Measurements from ENCODE around the gene TENT4B.
"Not testable (repeated sequence)": the region's sequence is repeated elsewhere in the genome, so short reads cannot be mapped to it uniquely, and the experiment has no call there.

TENT4B gene

DNA sequence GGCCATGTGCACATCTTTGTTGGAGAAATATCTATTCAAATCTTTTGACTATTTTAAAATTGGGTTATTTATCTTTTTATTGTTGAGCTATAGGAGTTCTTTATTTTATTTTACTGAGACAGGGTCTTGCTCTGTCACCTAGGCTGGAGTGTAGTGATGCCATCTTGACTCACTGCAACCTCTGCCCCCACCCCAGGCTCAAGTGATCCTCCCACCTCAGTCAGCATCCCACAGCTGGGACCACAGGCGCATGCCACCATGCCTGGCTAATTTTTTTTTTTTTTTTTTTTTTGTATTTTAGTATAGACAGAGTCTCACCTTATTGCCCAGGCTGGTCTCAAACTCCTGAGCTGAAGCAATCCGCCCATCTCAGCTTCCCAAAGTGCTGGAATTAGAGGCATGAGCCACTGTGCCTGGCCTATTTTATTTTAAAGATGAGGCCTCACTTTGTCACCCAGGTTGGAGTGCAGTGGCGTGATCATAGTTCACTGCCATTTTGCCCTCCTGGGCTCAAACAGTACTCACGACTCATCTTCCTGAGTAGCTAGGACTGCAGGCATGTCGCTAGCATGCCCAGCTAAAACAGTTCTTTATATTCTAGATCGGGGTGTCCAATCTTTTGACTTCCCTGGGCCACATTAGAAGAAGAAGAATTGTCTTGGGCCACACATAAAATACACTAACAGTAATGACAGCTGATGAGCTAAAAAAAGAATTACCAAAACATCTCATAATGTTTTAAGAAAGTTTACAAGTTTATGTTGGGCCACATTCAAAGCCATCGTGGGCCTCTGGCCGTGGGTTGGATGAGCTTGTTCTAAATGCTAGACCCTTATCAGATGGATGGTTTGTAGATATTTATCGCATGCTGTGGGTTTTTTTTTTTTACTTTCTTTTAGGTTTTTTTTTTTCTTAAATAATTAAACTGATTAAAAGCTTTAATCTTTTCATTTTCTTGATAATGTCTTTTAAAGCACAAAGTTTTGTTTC, 13.7 kb downstream of the TENT4B start:
- DNase-seq (ENCODE audit: insufficient read length, low spot score): no peak
- TF ChIP-seq CTCF (IDR thresholded peaks at IDR 0.05; ENCODE audit: insufficient read depth, missing control alignments): no peak
- FAIRE-seq: no peak

DNA sequence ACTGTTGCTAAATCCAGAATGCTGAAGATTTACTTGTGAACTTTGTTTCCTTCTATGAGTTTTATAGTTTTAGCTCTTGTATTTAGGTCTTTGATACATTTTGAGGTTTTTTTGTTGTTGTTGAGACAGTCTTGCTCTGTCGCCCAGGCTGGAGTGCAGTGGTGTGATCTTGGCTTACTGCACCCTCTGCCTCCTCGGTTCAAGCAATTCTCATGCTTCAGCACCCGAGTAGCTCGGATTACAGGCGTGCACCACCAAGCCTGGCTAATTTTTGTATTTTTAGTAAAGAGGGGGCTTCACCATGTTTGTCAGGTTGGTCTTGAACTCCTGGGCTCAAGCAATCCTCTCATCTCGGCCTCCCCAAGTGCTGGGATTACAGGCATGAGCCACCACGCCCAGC, 14.4 kb downstream of the TENT4B start:
- TF ChIP-seq CTCF (IDR thresholded peaks at IDR 0.05; ENCODE audit: insufficient read depth, missing control alignments): no peak
- no peak for FAIRE-seq
- no peak for DNase-seq (ENCODE audit: insufficient read length, low spot score)

DNA sequence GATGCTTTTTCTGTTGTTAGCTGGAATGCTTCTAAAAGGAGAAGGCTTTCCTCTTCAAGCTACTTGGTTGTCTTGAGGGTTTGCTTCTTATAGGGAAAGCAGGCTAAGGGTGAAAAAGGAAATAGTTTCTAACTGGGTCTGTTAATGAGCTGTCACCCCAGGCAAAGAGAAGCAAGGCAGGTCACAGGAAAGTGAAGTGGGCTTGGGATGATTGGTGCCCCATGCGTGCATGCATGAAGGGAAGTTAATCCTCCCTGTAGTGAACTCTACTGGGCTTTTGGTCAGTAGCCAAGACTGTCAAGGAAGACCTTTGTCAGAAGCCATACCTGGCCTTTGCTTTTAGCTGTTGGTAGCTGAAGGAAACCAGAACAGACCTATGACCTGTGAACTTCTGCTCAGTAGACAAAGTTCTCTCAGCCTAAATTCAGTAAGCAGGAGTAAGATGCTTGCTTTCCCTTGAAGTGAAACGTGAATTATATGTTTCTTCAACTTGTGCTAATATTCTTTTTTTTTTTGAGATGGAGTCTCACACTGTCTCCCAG, 16.5 kb downstream of the TENT4B start:
- FAIRE-seq: no peak
- no peak for TF ChIP-seq CTCF (IDR thresholded peaks at IDR 0.05; ENCODE audit: insufficient read depth, missing control alignments)
- DNase-seq (ENCODE audit: insufficient read length, low spot score): no peak

DNA sequence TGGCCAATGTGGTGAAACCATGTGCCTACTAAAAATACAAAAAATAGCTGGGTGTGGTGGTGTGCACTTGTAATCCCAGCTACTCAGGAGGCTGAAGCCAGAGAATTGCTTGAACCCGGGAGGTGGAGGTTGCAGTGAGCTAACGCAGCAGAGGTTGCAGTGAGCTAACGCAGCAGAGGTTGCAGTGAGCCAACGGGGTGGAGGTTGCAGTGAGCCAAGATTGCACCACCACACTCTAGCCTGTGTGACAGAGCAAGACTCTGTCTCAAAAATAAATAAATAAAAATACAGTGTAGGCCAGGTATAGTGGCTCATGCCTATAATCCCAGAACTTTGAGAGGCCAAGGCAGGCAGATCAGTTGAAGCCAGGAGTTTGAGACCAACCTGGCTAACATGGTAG, 18.7 kb downstream of the TENT4B start:
- not testable (repeated sequence) for FAIRE-seq; DNase-seq (ENCODE audit: insufficient read length, low spot score)

GRCh38 chr16:50172195-50172922, 19.3 kb downstream of the TENT4B start:
- FAIRE-seq: no peak
- no peak for DNase-seq (ENCODE audit: insufficient read length, low spot score)

DNA sequence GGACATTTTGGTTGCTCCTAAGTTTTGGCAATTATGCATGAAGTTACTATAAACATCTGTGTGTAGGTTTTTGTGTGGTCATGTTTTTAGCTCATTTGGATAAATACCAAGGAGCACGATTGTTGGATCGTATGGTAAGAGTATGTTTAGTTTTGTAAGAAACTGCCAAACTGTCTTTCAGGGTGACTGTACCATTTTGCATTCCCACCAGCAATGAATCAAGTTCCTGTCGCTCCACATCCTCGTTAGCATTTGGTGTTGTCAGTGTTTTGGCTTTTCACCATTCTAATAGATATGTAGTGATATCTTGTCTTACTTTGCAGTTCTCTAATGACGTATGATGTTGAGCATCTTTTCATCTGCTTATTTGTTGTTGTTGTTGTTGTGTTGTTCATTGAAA, 20.2 kb downstream of the TENT4B start:
- DNase-seq (ENCODE audit: insufficient read length, low spot score) (no peak), FAIRE-seq (no peak)

More at GRCh38 chr16:50172195-50172922, 19.3 kb downstream of the TENT4B start:
- no peak for TF ChIP-seq CTCF (IDR thresholded peaks at IDR 0.05; ENCODE audit: insufficient read depth, missing control alignments)

More for the DNA sequence above, 20.2 kb downstream of the TENT4B start:
- TF ChIP-seq CTCF (IDR thresholded peaks at IDR 0.05; ENCODE audit: insufficient read depth, missing control alignments): no peak

Measured in D721Med (cell line).